ENCODE results near the gene CLIC6.
"Not testable (repeated sequence)": the region's sequence is repeated elsewhere in the genome, so short reads cannot be mapped to it uniquely, and the experiment has no call there.

Gene CLIC6

DNA sequence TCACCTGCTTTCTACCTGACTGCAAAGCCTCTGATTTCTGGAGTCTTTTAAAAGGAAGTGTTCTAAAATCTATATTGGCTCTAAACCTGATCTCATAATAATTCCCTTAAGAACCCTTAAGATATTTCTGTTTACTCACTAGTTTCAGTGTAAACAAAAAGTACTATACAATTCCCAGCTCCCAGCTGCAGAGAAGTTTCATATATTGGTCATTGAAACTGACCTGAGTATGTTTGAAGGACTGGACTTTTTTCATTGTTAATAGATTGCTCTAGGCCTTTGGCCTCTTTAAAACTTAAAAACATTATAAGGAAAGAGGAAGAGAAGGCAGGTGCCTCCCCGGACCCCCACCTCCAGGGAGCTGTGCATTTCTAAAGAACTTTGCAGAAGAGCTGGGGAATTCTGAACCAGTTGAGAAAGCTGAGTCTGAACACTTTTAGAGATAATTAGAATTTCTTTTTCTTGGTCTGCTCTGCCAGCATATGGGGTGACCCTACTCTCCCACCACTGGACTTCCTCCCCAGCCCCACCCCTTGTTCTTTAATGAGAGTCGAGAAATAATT lies 23.7 kb downstream of the CLIC6 start:
- DNase-seq (ENCODE audit: low read depth in 2 of 2): no peak

DNA sequence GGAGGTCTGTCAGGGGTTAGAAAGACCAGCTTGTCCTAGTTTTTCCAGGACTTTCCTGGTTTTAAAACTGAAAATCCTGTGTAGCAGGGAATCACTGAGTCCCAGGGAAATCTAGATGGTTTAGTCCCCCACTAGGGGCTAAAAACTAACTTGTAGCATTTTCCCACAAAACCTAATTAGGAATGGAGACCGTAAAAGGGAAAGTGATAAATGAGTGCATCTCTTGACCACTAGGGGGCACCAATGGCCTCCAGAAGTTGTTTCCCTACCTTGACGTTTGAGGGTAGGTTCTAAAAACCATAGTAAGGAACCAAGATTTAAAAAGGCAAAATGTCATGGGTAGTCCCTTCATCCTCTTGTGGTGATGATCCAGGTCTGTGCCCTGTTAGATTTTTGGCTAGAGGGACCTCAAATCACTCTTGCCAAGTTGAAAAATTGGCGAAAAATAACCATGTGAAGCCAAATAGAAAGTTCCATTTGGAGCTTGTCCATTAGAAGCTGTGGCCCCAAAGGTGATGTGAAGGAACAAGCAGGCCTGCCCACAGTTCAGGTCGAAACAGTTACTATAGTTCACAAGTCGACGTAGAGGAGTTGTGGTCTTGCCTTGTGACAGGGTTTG lies 24.5 kb downstream of the CLIC6 start:
- DNase-seq (ENCODE audit: low read depth in 2 of 2): no peak

DNA sequence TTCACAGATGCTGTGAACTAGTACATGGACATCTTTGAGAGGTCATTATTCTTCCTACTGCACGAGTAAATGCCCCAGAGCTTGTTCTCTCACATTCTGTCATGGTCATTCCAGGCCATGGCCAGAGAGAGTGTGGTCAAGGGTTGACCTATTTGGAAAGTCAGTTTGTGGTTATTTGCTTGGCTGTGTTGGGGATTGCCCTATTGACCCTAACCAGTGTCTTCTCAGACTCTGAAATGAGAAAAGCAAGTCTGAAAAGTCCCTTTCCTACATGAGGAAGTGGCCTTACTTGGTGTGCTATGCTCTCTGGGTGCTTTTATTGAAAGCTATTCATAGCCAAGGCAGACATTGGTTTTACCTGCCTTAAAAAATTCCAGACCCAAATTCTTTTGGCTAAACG lies 26.6 kb downstream of the CLIC6 start:
- DNase-seq (ENCODE audit: low read depth in 2 of 2): no peak

DNA sequence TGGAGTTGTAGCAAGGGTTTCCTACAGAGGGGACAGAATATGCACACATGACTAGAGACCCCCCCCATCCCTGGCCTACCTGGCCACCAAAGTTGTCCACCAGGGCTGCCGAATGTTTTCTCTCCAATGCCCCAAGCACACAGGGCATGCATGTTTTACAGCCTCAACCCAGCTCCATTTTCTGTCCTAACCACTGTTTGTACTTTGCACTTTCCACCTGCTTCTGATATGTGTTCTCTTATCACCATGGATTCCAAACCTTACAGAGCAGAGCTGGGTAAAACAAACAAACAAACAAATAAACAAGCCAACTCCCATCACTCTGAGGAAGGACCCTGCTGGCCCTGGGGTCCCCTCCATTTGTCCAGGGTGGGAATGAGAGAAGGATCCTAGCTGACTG lies 27.3 kb downstream of the CLIC6 start:
- DNase-seq (ENCODE audit: low read depth in 2 of 2): no peak

DNA sequence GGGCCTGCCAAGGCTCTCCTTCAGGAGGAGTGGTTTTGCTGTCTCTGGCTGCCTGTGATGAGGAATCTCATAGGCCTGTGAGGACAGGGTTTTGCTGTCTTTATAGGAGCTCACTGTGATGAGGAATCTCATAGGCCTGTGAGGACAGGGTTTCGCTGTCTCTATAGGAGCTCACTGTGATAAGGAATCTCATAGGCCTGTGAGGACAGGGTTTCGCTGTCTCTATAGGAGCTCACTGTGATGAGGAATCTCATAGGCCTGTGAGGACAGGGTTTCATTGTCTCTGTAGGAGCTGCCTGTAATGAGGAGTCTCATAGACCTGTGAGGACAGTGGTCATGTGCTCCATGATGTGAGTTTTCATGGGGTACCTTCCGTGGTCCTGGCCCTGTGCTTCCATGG lies 29.0 kb downstream of the CLIC6 start:
- DNase-seq (ENCODE audit: low read depth in 2 of 2): no peak

DNA sequence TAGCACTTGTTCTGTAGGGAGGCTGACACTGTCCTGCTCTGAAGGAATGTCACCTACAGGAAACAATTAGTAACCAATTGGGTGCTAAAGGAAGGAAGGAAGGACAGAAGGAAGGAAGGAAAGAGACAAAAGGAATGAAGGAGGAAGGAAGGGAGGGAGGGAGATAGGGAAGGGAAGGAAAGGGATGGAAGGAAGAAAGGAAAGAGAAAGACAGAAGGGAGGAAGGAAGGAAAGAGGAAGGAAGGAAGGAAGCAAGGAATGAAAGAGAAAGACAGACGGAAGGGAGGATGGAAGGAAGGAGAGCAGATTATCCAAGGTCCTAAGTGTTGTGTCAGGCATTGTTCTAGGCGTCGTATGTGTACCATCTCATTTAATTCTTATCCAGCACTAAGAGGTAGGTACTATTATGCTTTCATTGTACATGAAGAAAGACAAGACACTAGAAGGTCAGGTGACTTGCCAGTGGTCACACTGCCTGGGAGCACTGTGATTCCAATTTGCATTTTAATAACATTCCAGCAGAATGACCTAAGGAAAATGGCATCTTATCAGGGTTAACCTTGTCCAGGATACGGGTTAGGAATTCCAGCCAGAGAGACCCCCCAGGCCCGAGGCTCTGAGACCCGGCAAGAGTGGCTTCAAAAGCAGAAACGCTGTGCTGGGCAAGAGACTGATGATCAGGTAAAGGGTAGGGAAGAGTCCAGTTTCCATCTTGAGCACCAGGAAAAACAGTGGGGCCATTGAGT lies 29.6 kb downstream of the CLIC6 start:
- DNase-seq (ENCODE audit: low read depth in 2 of 2): no peak

DNA sequence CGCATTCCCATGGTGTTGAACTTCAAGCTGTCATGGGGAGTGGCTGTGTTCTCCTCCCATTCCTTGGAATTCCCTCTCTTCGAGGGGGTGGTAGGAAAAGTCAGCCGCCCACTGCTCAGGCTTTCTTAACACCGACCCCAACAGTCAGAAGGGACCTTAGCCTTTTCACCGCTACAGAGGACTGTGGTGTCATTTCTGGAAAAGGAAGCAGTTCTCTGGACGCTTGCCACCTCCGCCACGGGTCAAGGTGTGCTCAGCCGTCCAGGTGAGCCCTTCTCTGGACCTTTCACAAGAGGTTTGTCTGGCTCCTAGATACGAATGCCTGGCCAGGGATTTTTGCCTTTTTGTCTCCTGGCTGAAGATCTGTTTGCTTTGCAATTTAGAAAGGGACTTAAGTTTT lies 31.8 kb downstream of the CLIC6 start:
- no peak for DNase-seq (ENCODE audit: low read depth in 2 of 2)

DNA sequence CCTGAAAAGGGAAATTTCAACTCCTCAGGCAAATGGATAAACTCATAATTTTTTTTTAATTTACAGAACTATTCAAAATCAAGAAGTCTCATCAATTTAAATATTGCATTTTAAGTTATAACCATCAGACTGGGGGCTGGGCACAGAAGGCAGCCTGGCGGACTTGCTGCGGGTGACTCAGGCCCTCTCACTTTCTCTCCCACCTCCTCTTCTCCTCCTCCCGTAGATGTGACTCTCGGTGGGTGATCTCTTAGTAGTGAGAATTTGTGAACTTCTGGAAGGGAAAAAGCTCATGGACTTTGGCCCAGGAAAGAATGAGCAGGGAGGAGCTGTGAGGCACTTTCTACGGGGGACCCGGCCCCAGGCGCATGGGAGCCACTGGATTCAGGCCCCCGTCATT lies 32.9 kb downstream of the CLIC6 start:
- no peak for DNase-seq (ENCODE audit: low read depth in 2 of 2)

DNA sequence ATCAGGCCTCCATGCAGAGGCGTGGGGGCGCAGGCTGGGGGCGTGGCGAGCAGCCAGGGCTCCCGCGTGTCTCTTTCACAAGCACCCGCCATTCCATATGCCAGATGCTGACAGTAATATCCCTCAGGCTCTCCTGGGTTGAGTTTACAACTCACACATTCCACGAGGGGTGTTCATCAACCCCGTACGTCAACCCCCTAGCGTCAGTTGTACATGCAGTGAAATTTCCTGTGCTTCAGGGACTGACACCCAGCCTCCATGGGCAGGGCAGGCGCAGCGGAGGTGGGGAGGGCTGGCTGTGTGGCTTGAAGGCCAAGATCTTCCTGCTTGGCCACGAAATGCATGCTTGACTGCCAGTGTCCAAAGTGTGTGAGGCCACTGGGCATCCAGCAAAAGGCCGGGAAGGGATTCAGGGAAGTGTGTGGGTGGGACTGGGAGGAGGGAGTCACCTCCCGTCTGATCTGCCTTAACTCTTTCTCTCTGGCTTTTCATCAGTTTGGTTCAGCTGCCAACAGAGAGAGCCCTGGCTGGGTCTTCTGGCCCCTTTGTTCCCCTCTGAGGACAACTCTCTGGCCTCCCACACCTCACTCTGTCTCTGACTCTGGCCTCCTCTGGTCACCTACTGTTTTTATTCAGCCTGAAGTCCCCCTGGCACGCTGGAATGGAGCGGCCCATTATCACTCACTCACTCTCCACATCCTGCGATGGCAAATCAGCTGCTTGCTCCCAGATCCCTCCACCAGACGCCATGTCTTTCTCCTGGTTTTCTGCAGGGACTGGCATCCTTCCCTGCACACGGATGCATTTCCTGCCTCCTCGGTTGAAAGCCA lies 33.8 kb downstream of the CLIC6 start:
- DNase-seq (ENCODE audit: low read depth in 2 of 2): no peak

DNA sequence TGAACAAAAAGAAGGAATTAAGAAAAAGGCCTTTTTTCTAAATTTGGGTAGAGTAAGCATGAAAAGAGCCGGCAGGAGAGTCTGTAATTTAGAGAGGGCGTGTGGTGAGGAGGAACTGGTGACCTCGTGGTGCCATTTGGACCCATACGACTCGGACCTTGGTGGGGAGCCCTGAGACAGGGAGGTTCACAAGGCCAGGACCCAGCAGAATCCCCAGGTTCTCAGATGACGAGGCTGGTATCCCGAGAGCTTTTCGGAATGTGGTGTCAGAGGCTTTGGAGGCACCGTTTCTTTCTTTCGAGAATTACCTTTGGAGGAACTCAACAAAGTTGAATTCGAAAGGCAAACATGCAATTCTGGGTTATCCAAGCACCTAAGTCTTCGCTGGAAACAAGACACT lies 34.8 kb downstream of the CLIC6 start:
- no peak for DNase-seq (ENCODE audit: low read depth in 2 of 2)

DNA sequence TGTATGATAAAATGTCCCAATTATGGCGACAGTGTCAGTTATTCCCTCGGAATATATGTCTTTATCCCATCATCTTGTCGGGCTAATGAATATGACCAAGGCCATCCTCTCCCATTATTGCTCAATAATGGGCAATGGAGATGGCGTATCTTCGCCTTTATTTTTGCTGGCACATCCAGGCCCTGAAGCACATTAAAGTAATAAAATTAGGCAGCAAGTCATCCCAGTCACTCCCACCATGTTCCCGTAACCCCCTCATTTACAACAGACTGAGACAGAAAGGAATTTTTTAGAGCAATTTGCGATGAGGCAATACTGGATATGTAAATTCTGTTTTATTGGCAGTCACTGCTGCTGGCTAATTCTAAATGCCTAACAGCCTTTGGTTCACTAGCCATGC lies 35.3 kb downstream of the CLIC6 start:
- no peak for DNase-seq (ENCODE audit: low read depth in 2 of 2)

DNA sequence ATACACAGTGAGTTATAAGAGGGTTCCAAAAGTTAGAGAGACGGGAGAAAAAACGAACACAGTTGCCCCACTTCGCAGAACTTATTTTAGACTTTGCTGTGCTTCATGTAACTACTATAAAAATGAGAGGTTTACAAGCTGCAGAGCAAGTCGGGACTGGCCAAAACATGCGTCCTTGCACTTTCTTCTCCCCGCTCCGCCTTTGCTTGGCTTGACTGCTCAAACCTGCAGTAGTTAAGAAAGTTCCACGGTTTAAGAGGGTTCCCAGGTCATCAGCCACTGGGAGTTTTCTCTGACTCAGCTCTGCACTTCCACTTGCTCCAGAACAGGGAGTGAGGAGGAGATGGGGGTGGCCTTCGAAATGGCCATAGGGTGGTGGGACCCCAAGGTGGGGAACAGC lies 36.2 kb downstream of the CLIC6 start:
- DNase-seq (ENCODE audit: low read depth in 2 of 2): no peak

DNA sequence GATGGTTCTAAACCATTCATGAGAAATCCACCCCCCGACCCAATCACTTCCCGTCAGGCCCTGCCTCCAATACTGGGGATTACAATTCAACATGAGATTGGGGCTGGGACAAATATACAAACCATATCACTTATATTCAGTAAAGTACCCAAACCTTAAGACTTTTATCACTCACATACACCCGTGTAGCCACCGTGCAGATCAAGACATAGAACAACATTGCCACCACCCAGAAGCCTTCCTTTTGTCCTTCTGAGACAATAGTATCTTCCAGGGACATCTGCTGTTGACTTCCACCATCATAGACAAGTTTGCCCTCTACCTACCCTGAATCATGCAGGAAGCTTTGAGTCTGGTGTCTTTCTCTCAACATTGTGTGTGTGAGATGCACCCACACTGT lies 37.5 kb downstream of the CLIC6 start:
- no peak for DNase-seq (ENCODE audit: low read depth in 2 of 2)

DNA sequence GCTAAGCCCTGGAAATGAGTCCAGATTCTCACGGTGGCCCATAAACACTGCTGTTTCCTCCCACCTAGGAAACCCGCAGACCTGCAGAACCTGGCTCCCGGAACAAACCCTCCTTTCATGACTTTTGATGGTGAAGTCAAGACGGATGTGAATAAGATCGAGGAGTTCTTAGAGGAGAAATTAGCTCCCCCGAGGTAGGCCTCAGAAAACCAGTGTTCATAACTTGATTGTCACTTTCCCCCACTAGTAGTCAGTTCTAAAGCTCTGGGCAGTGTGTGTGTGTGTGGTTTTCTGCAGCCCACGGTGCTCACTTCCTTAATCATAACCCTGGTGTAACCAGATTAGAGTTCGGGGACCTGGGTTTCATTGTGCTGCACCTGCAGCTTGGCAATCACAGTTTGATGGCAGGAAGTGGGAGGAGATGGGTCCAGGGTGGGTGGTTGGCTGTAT lies 39.1 kb downstream of the CLIC6 start:
- DNase-seq (ENCODE audit: low read depth in 2 of 2): no peak

DNA sequence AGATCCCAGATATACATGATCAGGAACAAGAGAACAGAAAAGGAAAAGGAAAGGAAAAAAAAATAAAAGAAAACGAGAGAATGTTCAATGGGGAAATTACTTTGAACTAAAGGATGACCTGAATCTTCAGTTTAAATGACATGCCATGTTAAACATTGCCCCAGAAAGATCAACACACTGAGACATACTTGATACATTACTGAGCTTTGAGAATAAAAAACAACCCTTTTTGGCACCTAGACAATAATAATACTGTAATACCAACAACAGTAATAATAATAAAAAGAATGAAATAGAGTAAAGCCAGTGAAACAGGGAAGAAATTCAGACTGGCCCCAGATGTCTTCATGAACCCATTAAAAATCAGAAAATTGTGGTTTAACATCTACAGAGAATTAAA lies 44.8 kb downstream of the CLIC6 start:
- no peak for DNase-seq (ENCODE audit: low read depth in 2 of 2)

DNA sequence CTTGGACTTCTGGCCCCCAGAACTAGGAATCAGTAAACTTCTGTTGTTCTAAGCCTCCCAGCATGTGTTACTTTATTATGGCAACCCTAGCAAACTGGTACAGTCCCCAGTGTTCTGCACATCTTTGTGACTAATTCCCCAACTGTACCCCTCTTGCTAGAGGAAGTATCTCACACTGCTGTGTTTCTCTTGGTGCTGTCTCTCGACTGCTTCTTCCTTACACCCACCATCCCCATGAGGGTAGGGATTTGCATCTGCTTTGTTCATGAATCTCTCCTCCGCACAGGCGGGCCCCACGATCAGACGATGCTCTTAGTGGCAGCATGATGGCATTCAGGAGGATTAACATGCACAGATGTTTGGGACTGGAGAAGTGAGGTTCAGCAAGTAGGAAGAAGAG lies 46.7 kb downstream of the CLIC6 start:
- DNase-seq (ENCODE audit: low read depth in 2 of 2): no peak

DNA sequence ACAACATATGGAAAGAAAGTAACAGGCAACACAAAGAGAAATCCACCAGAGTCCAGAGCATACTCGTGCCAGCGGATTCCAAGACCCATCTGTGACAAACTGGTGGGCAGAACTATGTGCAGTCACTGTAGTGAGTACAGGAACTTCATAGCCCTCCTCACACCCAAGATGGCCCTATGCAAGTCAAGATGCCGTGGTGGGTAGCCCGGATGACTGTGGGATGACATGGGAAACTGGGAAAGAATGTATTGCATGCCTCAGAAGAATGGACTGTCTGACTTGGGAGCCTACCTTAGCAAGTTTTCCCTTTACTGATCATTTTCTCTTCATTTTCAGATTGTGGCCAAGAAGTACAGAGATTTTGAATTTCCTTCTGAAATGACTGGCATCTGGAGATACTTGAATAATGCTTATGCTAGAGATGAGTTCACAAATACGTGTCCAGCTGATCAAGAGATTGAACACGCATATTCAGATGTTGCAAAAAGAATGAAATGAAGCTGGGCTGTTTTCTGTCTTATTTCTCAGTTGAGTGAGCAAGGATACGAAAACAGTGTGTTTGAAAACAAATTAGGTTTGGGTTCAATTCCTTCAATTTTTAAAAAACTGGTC lies 47.3 kb downstream of the CLIC6 start:
- no peak for DNase-seq (ENCODE audit: low read depth in 2 of 2)

DNA sequence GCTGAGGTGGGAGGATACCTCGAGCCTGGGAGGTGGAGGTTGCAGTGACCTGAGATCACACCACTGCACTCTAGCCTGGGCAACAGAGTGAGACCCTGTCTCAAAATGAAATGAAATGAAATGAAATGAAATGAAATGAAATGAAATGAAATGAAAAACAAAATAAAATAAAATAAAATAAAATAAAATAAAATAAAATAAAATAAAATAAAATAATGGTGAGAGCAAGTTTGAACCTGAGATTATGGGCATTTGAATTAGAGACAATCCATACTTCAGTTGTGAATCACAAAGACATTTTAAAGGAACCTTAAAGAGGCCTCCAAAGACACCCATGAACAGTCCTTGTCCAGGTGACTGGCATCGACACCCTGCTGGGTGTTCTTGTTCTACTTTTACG lies 49.7 kb downstream of the CLIC6 start:
- not testable (repeated sequence) for DNase-seq (ENCODE audit: low read depth in 2 of 2)

DNA sequence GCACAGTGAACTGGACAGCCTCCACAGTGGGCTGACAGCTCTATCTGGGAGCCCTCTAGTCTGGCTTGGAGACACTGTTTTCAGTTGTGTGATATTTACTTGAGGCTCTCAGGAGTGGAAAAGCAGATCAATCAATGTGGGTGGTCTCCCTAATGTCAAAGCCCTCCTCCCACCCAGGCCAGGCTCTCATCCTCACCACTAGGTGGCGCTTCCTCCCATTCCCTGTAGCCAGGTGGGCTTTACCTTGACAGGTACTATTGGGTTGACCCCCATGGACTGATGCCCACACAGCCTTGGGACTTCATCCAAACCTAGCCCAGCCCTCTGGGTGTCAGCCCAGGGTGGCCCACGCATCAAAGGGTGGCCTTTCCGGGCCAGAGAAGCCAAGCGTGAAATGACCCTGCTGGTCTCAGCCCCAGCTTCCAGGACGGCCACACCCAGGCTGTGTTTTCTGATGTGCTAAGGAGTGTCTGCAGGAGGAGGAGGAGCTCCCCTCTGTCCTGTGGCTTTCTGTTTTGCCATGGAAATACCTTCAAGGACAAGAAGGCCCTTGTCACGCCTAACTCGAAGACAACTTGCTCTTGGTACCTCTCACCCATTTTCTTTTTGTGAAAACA lies 54.0 kb downstream of the CLIC6 start:
- DNase-seq (ENCODE audit: low read depth in 2 of 2): no peak

DNA sequence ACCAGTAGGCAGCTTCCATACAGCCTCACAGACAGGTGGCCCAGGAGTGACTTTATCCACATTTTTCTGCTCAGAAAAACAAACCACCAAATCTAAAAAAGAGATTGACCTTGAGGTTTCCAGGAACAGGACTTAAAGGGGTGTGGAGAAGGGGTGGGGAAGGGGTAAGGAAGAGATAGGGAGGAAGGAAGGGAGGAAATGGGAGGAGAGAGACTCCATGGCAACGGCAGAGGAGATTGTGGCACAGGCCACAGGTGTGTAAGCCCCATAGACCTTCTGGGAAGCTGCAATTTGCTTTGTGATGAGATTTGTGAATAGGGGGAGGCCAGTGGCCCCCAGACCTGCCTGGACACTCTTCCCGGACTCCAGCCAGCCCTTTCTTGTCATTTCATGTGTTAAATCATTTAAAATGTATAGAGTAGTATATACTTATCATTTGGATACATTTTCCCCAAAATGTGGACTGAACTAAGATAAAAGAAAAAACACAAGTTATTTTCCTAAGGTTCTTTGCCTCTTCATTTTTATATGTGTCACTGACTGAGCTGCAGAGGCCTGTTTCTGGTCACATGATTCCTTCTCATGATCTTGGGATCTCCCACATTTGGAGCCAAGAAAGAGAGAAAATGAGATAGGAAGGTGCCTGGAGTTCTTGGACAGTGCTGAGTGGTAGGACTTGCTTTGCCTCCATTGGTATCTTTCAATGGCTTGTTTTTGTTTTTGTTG lies 55.5 kb downstream of the CLIC6 start:
- no peak for DNase-seq (ENCODE audit: low read depth in 2 of 2)

DNA sequence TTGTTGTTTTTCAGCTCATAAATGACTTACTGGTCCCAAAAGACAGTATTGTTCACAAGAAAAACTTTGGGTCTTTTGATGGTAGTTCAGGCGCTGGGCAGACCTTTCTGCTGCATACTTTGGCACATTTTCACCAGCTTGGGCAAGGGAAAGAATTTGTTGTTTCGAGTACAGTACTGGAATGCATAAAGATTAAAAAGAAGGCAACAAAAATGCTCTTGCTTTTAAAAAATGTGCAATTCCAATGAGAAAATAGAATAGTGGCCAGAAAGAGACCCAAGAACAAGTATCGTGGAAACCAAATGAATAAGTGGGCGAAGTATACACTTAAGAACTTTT lies 56.0 kb downstream of the CLIC6 start:
- no peak for DNase-seq (ENCODE audit: low read depth in 2 of 2)
